NAMALWA (cell line): ENCODE results near the gene ISM1.

Experiments used
- DNase-seq: peaks from one replicate; pipeline ENCODE4 v3.0.0-alpha.2; 2015; ENCODE audit warnings: low spot score

Gene ISM1

GRCh38 chr20:13313201-13313600, 92.1 kb downstream of the ISM1 start:
- DNase-seq = no peak

- no peak for DNase-seq
Measured at GRCh38 chr20:13317439-13317838, 96.4 kb downstream of the ISM1 start.

- no peak for DNase-seq
Measured at GRCh38 chr20:13318871-13319521, 97.9 kb downstream of the ISM1 start.

GRCh38 chr20:13320702-13321101, 99.6 kb downstream of the ISM1 start:
- DNase-seq = no peak

- DNase-seq = no peak
Measured at GRCh38 chr20:13321416-13321815, 100.3 kb downstream of the ISM1 start.

- DNase-seq = no peak
Measured at GRCh38 chr20:13322198-13322597, 101.1 kb downstream of the ISM1 start.

GRCh38 chr20:13322621-13323020, 101.5 kb downstream of the ISM1 start:
- no peak for DNase-seq

GRCh38 chr20:13325033-13325432, 104.0 kb downstream of the ISM1 start:
- DNase-seq = peak; percentile 15

GRCh38 chr20:13325796-13326340, 104.8 kb downstream of the ISM1 start:
- DNase-seq = no peak

- DNase-seq = no peak
Measured at GRCh38 chr20:13331536-13331935, 110.5 kb downstream of the ISM1 start.

- no peak for DNase-seq
Measured at GRCh38 chr20:13333036-13333435, 112.0 kb downstream of the ISM1 start.

- DNase-seq = no peak
Measured at GRCh38 chr20:13333793-13334192, 112.7 kb downstream of the ISM1 start.

- no peak for DNase-seq
Measured at GRCh38 chr20:13336308-13337089, 115.4 kb downstream of the ISM1 start.

GRCh38 chr20:13337090-13337784, 116.2 kb downstream of the ISM1 start:
- no peak for DNase-seq

- no peak for DNase-seq
Measured at GRCh38 chr20:13338097-13338661, 117.1 kb downstream of the ISM1 start.

GRCh38 chr20:13338999-13339411, 117.9 kb downstream of the ISM1 start:
- no peak for DNase-seq

GRCh38 chr20:13340088-13340487, 119.0 kb downstream of the ISM1 start:
- no peak for DNase-seq

- DNase-seq = no peak
Measured at GRCh38 chr20:13341737-13342393, 120.8 kb downstream of the ISM1 start.

- no peak for DNase-seq
Measured at GRCh38 chr20:13342469-13343242, 121.6 kb downstream of the ISM1 start.

- DNase-seq = no peak
Measured at GRCh38 chr20:13344671-13345070, 123.6 kb downstream of the ISM1 start.
